Body of pancreas (tissue), 4 donors: ENCODE results near the gene MGAT4A.

Experiments used
- CTCF ChIP-seq, 7 experiments: fragments of 450-650 bp in 4 of 7; fragments of 200-600 bp in 3 of 7; sonication (generic) in 3 of 7; IDR thresholded peaks; one replicate each; pipeline ENCODE4 v1.5.1; 2016 to 2019; ENCODE audit warnings: antibody characterized with exemption in 7 of 7
- POLR2A ChIP-seq, 3 donors: fragments of 450-650 bp; IDR thresholded peaks; one replicate each; pipeline ENCODE4 v1.6.1; 2016; ENCODE audit warnings: antibody characterized with exemption in 3 of 3, mild to moderate bottlenecking in 2 of 3

GRCh38 chr2:98712145-98712544 lies 18.8 kb downstream of the MGAT4A start:
- TF ChIP-seq CTCF (IDR thresholded peaks at IDR 0.05) (no peak), POLR2A (IDR thresholded peaks at IDR 0.05) (no peak)
